Activated CD8-positive, alpha-beta T cell treated with anti-CD3 and anti-CD28 coated beads, Interleukin-2, amount 10 ng/mL, durations not matched to agents 7 days and 5 days (primary cell): ENCODE measurements around the gene WNT6. TPM values are rescaled to one million over a fixed set of nuclear protein-coding genes. Genes with fewer than 3 reads are reported as not detected.
A peak's percentile ranks its signal among the peaks of the same experiment; 100 is the strongest.

Source experiments
- ATAC-seq: fragments of 150-1000 bp; cut with Tn5 transposase; one replicate; pipeline ENCODE4 v1.10.0; 2021; ENCODE audit warnings: moderate library complexity
- CTCF ChIA-PET: fragments of 350-600 bp; sonication (Branson Sonifier 250); formaldehyde crosslinking; loops from one replicate; lab custom pipeline; 2021; ENCODE audit warnings: antibody characterized with exemption; lab: Charles Lee
- POLR2A ChIA-PET: fragments of 350-600 bp; sonication (Branson Sonifier 250); formaldehyde crosslinking; loops from one replicate; lab custom pipeline; 2021; ENCODE audit warnings: antibody characterized with exemption; lab: Charles Lee
- DNase-seq: peaks from one replicate; pipeline ENCODE4 v3.0.0-alpha.2; 2020
- H3K27ac Mint-ChIP-seq: one replicate; pipeline ENCODE4 v1.8.0; 2021; ENCODE audit warnings: mild to moderate bottlenecking, mixed read lengths
- H3K27me3 Mint-ChIP-seq: one replicate; pipeline ENCODE4 v1.8.0; 2021; ENCODE audit warnings: low read depth, mixed read lengths
- H3K36me3 Mint-ChIP-seq: one replicate; pipeline ENCODE4 v1.8.0; 2021; ENCODE audit warnings: low read depth, mixed read lengths
- H3K4me1 Mint-ChIP-seq: one replicate; pipeline ENCODE4 v1.8.0; 2021; ENCODE audit warnings: low read depth, mixed read lengths
- H3K4me3 Mint-ChIP-seq: one replicate; pipeline ENCODE4 v1.8.0; 2021; ENCODE audit warnings: mild to moderate bottlenecking, mixed read lengths
- H3K9me3 Mint-ChIP-seq: one replicate; pipeline ENCODE4 v1.8.0; 2022; ENCODE audit warnings: mixed read lengths; ENCODE audit not compliant: insufficient read depth
- total RNA-seq, 2 experiments: library from RNA; stranded (reverse); gene quantifications; one replicate each; pipeline ENCODE4 v1.2.3, GENCODE V29; 2021

Gene WNT6
- total RNA-seq, 2 experiments from 2014 or later = not detected

- Mint-ChIP-seq H3K4me3 (no peak overlapping the region), H3K9me3 (no peaks in the 10 kb centered on the region), H3K27me3 (peaks cover 55% of the 10 kb centered on the region), H3K4me1 (peaks cover 58% of the 10 kb centered on the region), H3K27ac (no peak overlapping the region), H3K36me3 (no peaks in the 10 kb centered on the region)
- peak; percentile 25 for DNase-seq
- ATAC-seq = peak; percentile 34
- ChIA-PET POLR2A (interaction anchor here (0.9 to 4.2 kb wide), 3 partner anchors 12 to 19 kb away, joined by 4 to 31 read pairs (median 10); partner anchors contain the start of gene WNT10A), CTCF (interaction anchor here (0.7 to 10.3 kb wide), 6 partner anchors 17 to 186 kb away, joined by 3 to 930 read pairs (median 20); partner anchors contain the start of gene WNT10A)
Measured at GRCh38 chr2:218895759-218896500, 36.3 kb downstream of the WNT6 start.

DNA sequence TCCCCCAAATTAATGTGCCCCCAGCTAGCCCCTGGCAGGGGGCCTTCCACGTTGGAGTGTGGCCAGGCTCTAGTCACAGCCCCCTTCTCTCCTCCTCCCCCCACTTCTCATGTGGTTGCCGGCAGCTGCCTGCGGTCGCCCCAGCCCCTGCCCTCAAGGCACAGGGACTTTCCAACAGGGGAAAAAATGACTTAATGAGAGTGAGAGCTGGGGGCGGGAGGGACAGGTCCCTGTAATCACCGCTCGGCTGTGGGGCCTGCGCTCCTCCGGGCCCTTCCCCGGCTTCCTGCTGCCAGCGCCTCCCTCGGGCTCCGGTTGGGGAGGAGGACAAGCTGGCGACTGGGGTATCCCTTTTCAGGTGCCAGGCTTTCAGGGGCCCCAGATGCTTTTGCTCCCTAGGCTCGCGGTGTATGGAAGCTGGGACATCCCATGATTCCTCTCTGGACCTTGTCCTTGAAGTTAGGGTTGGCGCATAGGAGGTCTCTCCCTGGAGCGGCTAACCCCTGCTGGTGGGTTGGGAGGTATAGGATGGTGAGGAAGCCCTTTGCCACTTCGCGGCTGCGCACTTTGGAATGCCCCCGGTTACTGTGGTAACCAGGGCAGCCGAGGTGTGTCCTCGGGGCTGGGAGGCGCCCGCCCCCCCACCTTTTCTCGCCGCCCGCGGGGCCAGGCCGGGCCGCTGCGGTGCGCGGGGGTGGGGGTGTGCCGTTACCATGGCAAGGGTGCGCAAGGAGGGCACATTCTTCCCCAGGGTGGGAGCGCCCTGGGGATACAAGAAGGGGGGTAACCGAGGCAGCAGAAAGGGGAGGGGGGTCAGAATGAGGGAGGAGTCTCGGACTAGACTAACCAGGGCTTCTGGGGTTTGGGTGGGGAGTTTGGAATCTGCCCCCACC, 37.1 kb downstream of the WNT6 start:
- ATAC-seq (peak; percentile 69), DNase-seq (peak; percentile 82)
- no peak overlapping the region for H3K27ac Mint-ChIP-seq
- H3K27me3 Mint-ChIP-seq = peaks cover 52% of the 10 kb centered on the region
- ChIA-PET CTCF (interaction anchor here (0.8 to 10.3 kb wide), 14 partner anchors 12 to 398 kb away, joined by 3 to 930 read pairs (median 9); partner anchors contain the start of genes TTLL4, WNT10A and WNT6), POLR2A (interaction anchor here (0.9 to 4.2 kb wide), 4 partner anchors 13 to 20 kb away, joined by 4 to 31 read pairs (median 8); partner anchors contain the start of gene WNT10A)
- H3K36me3 Mint-ChIP-seq = no peaks in the 10 kb centered on the region
- peak overlapping the region; percentile 30 for H3K4me3 Mint-ChIP-seq
- H3K4me1 Mint-ChIP-seq = peaks cover 55% of the 10 kb centered on the region
- no peaks in the 10 kb centered on the region for H3K9me3 Mint-ChIP-seq

- H3K27me3 Mint-ChIP-seq = peaks cover 55% of the 10 kb centered on the region
- H3K9me3 Mint-ChIP-seq = no peaks in the 10 kb centered on the region
Measured at GRCh38 chr2:218897394-218898108, 37.9 kb downstream of the WNT6 start.

GRCh38 chr2:218898109-218898878, 38.7 kb downstream of the WNT6 start:
- Mint-ChIP-seq H3K36me3 (no peaks in the 10 kb centered on the region), H3K27me3 (peaks cover 54% of the 10 kb centered on the region), H3K4me1 (peaks cover 42% of the 10 kb centered on the region), H3K4me3 (peak overlapping the region; percentile 45), H3K27ac (no peak overlapping the region), H3K9me3 (no peaks in the 10 kb centered on the region)
- DNase-seq (peak; percentile 84), ATAC-seq (peak; percentile 30)
- POLR2A ChIA-PET = interaction anchor here (0.7 to 4.2 kb wide), 9 partner anchors 10 to 381 kb away, joined by 3 to 31 read pairs (median 3); partner anchors contain the start of genes DNAJB2 and WNT10A
- CTCF ChIA-PET = interaction anchor here (0.7 to 10.3 kb wide), 31 partner anchors 11 to 613 kb away, joined by 3 to 930 read pairs (median 5); partner anchors contain the start of genes BCS1L, CDK5R2, TTLL4 and WNT10A

More at GRCh38 chr2:218897394-218898108, 37.9 kb downstream of the WNT6 start:
- H3K4me1 Mint-ChIP-seq = peaks cover 48% of the 10 kb centered on the region
- no peaks in the 10 kb centered on the region for H3K36me3 Mint-ChIP-seq
- H3K4me3 Mint-ChIP-seq = no peak overlapping the region
- no peak for ATAC-seq
- POLR2A ChIA-PET = interaction anchor here (0.7 to 4.2 kb wide), 9 partner anchors 9 to 382 kb away, joined by 3 to 31 read pairs (median 3); partner anchors contain the start of genes DNAJB2 and WNT10A
- CTCF ChIA-PET = interaction anchor here (0.7 to 10.3 kb wide), 29 partner anchors 11 to 612 kb away, joined by 3 to 930 read pairs (median 5); partner anchors contain the start of genes BCS1L, CDK5R2, TTLL4 and WNT10A
- no peak overlapping the region for H3K27ac Mint-ChIP-seq
- no peak for DNase-seq

DNA sequence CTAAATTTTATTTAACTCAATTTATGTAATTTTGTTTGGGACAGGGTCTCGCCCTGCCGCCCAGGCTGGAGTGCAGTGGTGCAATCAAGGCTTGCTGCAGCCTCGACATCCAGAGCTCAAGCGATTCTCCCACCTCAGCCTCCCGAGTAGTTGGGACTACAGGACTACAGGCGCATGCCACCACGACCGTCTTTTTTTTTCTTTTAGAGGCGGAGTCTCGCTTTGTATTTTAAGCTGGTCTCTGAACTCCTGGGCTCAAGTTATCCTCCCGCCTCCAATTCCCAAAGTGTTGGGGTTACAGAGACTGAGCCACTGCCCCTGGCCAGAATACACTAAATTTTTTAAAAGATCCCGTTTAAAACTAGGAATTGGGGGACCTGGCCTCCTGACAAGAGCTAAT, 39.5 kb downstream of the WNT6 start:
- Mint-ChIP-seq H3K27me3 (peaks cover 52% of the 10 kb centered on the region), H3K4me3 (no peak overlapping the region), H3K36me3 (no peaks in the 10 kb centered on the region), H3K4me1 (peaks cover 34% of the 10 kb centered on the region), H3K9me3 (no peaks in the 10 kb centered on the region), H3K27ac (no peak overlapping the region)
- DNase-seq (no peak), ATAC-seq (no peak)
- ChIA-PET CTCF (interaction anchor here (1.3 to 10.3 kb wide), 10 partner anchors 10 to 240 kb away, joined by 3 to 930 read pairs (median 19); partner anchors contain the start of genes BCS1L, WNT10A, WNT6 and ZNF142), POLR2A (interaction anchor here (0.7 kb wide), 1 partner anchor 207 kb away, joined by 3 read pairs; no protein-coding TSS in a partner anchor)

GRCh38 chr2:218902427-218902826, 42.8 kb downstream of the WNT6 start:
- Mint-ChIP-seq H3K36me3 (no peaks in the 10 kb centered on the region), H3K4me3 (no peak overlapping the region), H3K27ac (no peak overlapping the region), H3K27me3 (peaks cover 50% of the 10 kb centered on the region), H3K9me3 (no peaks in the 10 kb centered on the region), H3K4me1 (peaks cover 11% of the 10 kb centered on the region)
- DNase-seq (no peak), ATAC-seq (no peak)
- CTCF ChIA-PET = interaction anchor here (1.4 to 7.4 kb wide), 2 partner anchors 27 to 78 kb away, joined by 3 to 70 read pairs; no protein-coding TSS in a partner anchor
- POLR2A ChIA-PET = no interaction called here

GRCh38 chr2:218904176-218904575, 44.6 kb downstream of the WNT6 start:
- H3K9me3 Mint-ChIP-seq = no peaks in the 10 kb centered on the region
- no peak overlapping the region for H3K27ac Mint-ChIP-seq
- ATAC-seq (no peak), DNase-seq (no peak)
- peaks cover 45% of the 10 kb centered on the region for H3K27me3 Mint-ChIP-seq
- H3K36me3 Mint-ChIP-seq = no peaks in the 10 kb centered on the region
- H3K4me3 Mint-ChIP-seq = no peak overlapping the region
- POLR2A ChIA-PET = no interaction called here
- CTCF ChIA-PET = interaction anchor here (1.3 to 7.4 kb wide), 3 partner anchors 12 to 77 kb away, joined by 3 to 70 read pairs (median 4); no protein-coding TSS in a partner anchor
- peaks cover 9% of the 10 kb centered on the region for H3K4me1 Mint-ChIP-seq

- CTCF ChIA-PET = interaction anchor here (0.8 to 6.4 kb wide), 6 partner anchors 11 to 61 kb away, joined by 3 to 88 read pairs (median 8); no protein-coding TSS in a partner anchor
- H3K4me3 Mint-ChIP-seq = peak overlapping the region; percentile 80
- peaks cover 21% of the 10 kb centered on the region for H3K27me3 Mint-ChIP-seq
- peak overlapping the region; percentile 82 for H3K27ac Mint-ChIP-seq
- POLR2A ChIA-PET = interaction anchor here (0.6 to 1.2 kb wide), 6 partner anchors 9 to 368 kb away, joined by 3 to 6 read pairs (median 3); no protein-coding TSS in a partner anchor
- ATAC-seq = peak; percentile 97
- H3K4me1 Mint-ChIP-seq = peaks cover 19% of the 10 kb centered on the region
- peaks cover 3% of the 10 kb centered on the region for H3K36me3 Mint-ChIP-seq
- no peaks in the 10 kb centered on the region for H3K9me3 Mint-ChIP-seq
- DNase-seq = peak; percentile 92
Measured at GRCh38 chr2:218908721-218909619, 49.4 kb downstream of the WNT6 start.

DNA sequence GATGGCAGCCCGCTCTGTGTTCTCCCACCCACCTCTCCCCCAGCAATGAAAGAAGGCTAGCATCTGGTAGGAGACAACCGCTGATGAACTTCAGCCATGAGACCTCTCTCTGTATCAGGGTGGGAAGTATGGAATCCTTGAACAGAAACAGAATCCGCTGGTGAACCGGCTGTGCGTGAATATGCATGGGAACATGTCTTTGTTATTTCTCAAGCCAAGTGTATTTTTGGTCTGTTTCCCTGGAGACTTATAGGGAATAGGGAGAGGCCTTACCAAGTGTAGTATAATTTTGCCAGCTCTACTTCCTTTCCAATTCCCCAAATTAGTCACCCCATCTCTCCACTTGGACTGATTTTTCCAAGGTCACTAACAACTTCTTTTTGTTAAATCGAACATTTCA, 51.1 kb downstream of the WNT6 start:
- no peak overlapping the region for H3K4me3 Mint-ChIP-seq
- H3K27ac Mint-ChIP-seq = no peak overlapping the region

More for the DNA sequence above, 51.1 kb downstream of the WNT6 start:
- ChIA-PET CTCF (interaction anchor here (1.0 to 6.4 kb wide), 6 partner anchors 12 to 69 kb away, joined by 3 to 88 read pairs (median 8); no protein-coding TSS in a partner anchor), POLR2A (interaction anchor here (0.9 kb wide), 1 partner anchor 13 kb away, joined by 3 read pairs; no protein-coding TSS in a partner anchor)
- peaks cover 3% of the 10 kb centered on the region for H3K36me3 Mint-ChIP-seq
- ATAC-seq = no peak
- DNase-seq = no peak
- no peaks in the 10 kb centered on the region for H3K9me3 Mint-ChIP-seq
- peaks cover 12% of the 10 kb centered on the region for H3K27me3 Mint-ChIP-seq
- H3K4me1 Mint-ChIP-seq = peaks cover 19% of the 10 kb centered on the region
